HT-29 (cell line): ENCODE data around the gene BHLHE40. TPM values are rescaled to one million over a fixed set of nuclear protein-coding genes. Genes with fewer than 3 reads are reported as not detected.

Experiments
- DNase-seq: peaks from one replicate; pipeline ENCODE4 v3.0.0-alpha.2; 2015; ENCODE audit warnings: low spot score
- total RNA-seq: library from RNA; depleted of rRNA; stranded (reverse); fragments of >200 nt; shearing (Covaris generic); gene quantifications from 2 replicates; pipeline ENCODE4 v1.2.3, GENCODE V29; 2014; rRNA removed

BHLHE40 gene
- total RNA-seq: 22.1 and 26.1 TPM in 2 replicates

DNA sequence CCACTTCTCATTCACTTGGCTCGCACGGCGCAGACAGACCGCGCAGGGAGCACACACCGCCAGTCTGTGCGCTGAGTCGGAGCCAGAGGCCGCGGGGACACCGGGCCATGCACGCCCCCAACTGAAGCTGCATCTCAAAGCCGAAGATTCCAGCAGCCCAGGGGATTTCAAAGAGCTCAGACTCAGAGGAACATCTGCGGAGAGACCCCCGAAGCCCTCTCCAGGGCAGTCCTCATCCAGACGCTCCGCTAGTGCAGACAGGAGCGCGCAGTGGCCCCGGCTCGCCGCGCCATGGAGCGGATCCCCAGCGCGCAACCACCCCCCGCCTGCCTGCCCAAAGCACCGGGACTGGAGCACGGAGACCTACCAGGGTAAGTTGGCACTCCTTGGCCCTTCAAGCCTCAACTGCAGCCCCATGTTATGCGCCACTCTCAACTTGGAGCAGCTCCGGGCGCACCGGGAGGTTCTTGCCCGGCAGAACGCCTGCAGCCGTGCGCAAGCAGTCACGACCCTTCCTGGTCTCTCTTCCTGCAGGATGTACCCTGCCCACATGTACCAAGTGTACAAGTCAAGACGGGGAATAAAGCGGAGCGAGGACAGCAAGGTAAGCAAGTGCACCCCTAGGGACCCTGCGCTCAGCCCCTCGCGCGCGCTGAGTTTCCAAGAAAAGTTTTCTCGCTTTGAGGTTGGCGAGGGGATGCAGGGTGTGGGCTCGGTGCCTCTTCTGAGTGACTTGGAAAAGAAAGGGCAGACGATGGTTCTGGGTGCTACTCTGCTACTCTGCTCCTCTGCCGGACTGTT lies at the start of gene BHLHE40:
Gene BHLHE40 (plus strand): TSS at position 10 of the 801 bp plus-strand sequence. CDS start 282 bp downstream, at position 292.
- no peak for DNase-seq

DNA sequence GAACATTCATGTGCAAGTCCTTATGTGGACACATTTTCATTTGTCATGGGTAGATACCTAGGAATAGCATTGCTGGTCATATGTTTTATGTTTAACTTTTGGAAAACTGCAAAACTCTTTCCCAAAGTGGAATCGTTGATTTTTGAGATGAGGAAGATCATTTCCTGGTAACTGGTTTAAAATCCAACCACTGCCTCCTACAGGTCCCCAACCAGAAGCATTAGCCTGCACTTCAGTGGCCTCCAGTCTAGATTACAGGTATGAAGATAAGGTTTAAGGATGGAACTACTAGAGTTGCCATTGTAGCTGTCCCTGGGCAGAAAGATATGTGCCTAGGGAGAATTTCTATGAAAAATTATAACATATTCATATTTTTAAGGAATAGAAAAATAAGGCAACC lies 48.7 kb upstream of the BHLHE40 start:
- no peak for DNase-seq

DNA sequence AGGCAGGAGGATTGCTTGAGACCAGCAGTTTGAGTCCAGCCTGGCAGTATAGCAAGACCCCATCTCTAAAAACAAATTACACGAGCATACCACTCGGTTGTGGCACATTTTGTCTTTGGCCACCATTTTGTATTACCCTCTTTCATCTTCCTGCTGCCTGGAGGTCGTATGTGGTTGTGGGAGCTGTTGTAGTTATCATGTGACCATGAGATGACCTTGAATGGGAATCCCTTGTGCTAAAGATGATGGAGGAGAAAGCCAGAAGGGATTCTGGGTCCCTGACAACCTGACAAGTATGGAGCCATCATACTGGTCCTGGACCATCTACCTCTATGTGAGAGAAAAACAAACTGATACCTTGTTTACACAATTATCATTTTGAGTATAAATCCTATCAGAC lies 45.2 kb upstream of the BHLHE40 start:
- no peak for DNase-seq

DNA sequence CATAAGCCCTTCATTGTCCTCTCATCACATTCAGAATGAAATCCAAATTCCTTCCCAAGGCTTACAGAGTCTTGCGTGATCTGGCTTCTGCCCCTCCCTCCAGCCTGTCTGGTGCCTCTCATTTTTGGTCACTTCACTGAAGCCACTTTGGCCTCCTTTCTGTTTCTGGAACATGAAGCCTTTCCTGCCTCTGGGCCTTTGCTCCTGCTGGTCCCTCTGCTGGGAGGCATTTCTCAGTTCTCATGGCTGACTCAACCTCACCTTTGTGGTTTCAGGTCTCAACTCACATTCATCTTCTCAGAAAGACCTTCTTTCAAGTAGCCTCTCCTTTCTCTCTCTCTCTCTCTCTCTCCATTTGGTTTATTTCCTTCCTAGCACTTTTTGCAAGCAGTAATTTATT lies 43.9 kb upstream of the BHLHE40 start:
- no peak for DNase-seq

- no peak for DNase-seq
Observed at GRCh38 chr3:4936982-4937614, 42.1 kb upstream of the BHLHE40 start.

DNA sequence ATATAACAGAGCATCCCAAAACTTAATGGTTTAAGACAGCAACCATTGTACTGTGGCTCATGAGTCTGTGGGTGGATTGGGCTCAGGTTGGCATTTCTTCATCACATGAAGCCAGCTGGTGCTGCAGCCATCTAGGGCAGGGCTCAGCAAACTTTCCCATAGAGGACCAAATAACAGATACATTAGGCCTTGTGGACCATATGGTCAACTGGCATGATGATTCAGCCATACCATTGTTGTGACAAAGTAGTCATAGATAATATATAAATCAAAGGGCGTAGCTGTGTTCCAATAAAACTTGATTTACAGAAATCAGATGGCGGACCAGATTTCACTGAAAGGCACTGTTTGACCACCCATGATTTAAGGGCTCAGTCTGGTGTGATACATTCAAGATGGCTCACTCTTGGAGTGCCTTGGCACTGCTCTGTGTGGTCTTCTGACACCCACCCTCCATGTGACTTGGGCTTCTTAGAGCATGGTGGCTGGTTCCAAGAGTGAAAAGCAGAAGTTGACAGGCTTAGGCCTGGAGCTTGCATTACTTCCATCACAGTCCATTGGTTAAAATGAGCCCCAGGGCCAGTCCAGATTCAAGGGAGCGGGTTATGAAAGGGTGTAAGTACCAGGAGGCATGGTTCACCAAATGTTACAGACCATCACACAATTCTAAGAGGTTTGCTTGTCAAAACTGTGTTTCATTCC lies 40.8 kb upstream of the BHLHE40 start:
- no peak for DNase-seq

GRCh38 chr3:4939276-4939675 lies 40.0 kb upstream of the BHLHE40 start:
- no peak for DNase-seq

- no peak for DNase-seq
Observed at GRCh38 chr3:4940985-4941384, 38.3 kb upstream of the BHLHE40 start.

DNA sequence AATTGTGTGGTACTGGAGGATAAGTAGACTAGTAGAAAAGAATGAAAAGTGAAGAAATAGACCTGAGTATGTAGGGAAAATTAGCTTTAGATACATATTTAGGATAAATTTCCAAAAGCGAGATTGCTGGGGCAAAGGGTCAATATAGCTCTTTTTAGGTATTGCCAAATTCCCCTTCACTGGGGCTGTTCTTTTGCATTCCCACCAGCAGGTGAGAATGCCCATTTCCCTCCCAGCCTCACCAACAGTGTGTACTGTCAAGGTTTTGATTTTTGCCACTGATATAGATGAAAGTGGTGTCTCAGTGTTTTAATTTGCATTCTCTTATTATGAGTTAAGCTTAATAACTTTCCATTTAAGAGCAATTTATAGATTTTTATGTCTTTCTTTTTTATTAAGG lies 35.7 kb upstream of the BHLHE40 start:
- DNase-seq: peak; percentile 19

DNA sequence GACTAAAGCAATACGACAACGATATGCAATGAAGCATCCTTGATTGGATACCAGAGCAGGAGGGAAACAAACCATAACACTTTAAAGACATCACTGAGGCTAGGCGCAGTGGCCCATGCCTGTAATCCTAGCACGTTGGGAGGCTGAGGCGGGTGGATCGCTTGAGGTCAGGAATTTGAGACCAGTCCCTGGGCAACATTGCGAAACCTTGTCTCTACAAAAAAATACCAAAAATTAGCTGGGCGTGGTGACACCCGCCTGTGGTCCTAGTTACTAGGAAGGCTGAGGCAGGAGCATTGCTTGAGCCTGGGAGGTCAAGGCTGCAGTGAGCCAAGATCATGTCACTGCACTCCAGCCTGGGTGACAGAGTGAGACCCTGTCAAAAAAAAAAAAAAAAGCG lies 33.9 kb upstream of the BHLHE40 start:
- DNase-seq: no peak

DNA sequence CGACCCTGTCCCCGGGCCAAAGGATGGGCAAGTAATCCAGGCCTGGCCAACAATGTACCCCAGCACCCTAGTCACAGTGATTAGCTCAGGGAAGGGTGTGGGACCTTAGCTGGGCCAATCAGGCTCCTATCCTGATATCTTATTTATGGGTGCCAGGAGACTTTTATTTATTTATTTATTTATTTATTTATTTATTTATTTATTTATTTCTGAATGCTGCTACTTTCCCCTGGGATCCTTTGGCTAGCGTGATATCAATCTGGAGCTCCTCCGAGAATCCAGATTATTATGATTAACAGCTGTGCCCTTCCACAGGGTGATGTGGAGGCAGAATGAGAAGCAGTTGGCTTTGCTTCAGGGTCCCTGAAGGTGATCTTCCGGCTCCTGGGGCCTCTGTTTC lies 32.2 kb upstream of the BHLHE40 start:
- no peak for DNase-seq

DNA sequence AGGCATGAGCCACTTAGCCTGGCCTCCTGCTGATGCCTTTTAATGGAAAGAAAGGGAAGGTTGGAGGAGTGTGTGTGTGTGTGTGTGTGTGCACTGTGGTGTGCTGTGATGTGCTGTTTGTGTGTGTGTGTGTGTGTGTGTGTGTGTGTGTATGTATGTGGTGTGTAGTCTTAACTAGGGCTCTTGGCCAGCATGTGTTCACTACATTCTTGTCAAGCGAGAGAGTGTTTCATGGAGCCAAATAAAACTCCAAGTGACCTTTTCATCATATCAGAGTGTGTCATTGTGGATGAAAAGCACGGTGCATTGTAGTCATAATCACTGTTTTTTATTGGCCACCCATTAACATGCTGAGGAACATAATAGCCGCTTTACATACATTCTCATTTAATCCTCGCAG lies 30.8 kb upstream of the BHLHE40 start:
- DNase-seq: no peak

- no peak for DNase-seq
Observed at GRCh38 chr3:4949004-4949403, 30.2 kb upstream of the BHLHE40 start.

GRCh38 chr3:4949659-4950058 lies 29.6 kb upstream of the BHLHE40 start:
- DNase-seq: no peak

GRCh38 chr3:4950351-4950784 lies 28.9 kb upstream of the BHLHE40 start:
- no peak for DNase-seq

- DNase-seq: peak; percentile 67
Observed at GRCh38 chr3:4950948-4951347, 28.3 kb upstream of the BHLHE40 start.

DNA sequence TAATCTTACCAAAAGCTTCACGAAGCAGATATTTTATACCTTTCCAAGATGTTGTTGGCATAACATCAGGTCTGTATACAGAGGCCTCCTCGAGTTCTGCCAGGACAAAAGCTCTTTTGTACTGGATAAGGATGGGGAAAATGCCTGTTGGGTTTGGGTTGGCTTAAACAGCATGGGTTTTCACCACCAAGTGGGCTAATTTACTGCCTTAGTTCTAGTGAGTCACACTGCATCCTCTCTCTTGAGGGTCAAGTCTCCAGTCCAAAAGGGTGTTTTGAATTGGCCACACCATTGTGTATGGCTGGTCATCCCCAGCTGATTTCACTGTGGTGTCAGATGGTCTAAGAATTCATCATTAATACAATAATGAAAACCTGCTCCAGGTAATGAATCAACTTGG lies 26.1 kb upstream of the BHLHE40 start:
- DNase-seq: no peak

- no peak for DNase-seq
Observed at GRCh38 chr3:4954256-4955000, 24.8 kb upstream of the BHLHE40 start.

GRCh38 chr3:4956099-4956498 lies 23.1 kb upstream of the BHLHE40 start:
- DNase-seq: no peak

GRCh38 chr3:4956738-4957137 lies 22.5 kb upstream of the BHLHE40 start:
- no peak for DNase-seq

DNA sequence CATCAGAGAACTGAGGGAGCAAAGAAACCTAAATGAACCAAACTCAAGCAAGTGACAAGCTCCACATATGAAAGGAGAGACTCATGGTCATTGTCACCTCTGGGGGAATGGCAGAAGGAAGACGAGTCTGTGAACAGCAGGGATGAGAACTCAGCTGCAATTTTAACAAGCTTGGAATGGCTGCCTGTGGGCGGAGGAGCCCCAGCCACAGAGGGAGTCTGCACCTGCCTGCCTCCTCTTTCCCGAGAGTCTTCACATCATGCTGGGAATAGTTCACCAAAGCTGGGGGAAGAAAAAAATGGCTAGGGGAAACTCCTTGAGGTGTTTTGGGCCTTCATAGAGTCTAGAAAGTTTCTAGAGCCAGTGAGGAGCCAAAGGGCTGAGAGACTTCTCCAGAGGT lies 21.3 kb upstream of the BHLHE40 start:
- no peak for DNase-seq

DNA sequence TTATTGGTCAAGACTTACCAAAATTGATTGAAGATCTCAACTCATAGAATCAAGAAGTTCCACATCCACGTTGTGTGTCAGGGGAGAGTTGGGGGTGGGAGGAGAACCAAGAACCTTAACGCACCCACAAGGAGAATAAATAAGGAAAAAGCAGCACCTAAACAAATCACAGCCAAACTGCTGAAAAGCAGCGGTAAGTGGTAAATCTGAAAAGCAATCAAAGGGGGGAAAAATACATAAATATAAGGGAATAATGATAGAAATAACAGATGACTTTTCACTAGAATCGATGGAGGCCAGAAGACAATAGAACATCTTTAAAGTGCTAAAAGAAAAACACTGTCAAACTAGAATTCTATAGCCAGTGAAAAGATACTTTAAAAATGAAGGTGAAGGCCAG lies 20.1 kb upstream of the BHLHE40 start:
- DNase-seq: no peak
